ENCODE data around the gene NIPAL3. TPM values are rescaled to one million over a fixed set of nuclear protein-coding genes. Genes with fewer than 3 reads are reported as not detected.
A peak's percentile ranks its signal among the peaks of the same experiment; 100 is the strongest.

NIPAL3 gene
- total RNA-seq: 42.0 and 45.0 TPM in 2 replicates

DNA sequence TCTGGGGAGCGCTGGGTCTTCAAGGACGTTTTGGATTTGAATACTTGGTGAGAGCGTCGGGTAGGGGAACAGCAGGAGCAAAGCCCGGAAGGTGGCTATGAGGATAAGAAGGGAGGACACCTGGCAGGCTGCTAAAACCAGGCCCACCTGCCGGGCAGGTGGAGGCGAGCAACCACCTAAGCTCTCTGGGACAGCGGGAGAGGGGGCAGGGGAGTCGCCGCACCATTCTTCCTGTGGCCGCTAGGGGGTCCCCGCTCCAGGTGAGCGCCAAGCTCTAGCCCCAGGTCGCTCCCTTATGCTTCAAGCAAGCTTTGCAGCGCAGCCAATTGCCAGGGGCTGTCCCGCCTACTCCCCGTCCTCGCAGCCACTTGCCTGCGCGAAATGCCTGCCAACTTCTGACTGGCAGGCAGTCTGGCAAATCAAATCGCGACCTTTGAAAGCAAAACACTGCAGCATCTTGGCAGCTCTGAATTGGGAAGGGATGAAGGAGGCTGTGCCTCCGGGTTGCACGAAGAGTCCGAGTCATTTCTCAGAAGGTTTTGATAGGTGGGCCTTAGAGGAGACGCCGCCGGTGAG, at the start of gene NIPAL3:
TSS of gene NIPAL3 (plus strand) at position 469 of the 576 bp plus-strand sequence. CDS start 3,746 bp downstream, outside the sequence.
- H3K4me3 ChIP-seq (ENCODE audit: low read depth, low read length): peak within 1 kb of the TSS; percentile 57
- no peaks in the 10 kb centered on the region for H3K36me3 ChIP-seq (ENCODE audit: control insufficient read depth, insufficient read depth, low read length)
- TF ChIP-seq, protein P1, sequence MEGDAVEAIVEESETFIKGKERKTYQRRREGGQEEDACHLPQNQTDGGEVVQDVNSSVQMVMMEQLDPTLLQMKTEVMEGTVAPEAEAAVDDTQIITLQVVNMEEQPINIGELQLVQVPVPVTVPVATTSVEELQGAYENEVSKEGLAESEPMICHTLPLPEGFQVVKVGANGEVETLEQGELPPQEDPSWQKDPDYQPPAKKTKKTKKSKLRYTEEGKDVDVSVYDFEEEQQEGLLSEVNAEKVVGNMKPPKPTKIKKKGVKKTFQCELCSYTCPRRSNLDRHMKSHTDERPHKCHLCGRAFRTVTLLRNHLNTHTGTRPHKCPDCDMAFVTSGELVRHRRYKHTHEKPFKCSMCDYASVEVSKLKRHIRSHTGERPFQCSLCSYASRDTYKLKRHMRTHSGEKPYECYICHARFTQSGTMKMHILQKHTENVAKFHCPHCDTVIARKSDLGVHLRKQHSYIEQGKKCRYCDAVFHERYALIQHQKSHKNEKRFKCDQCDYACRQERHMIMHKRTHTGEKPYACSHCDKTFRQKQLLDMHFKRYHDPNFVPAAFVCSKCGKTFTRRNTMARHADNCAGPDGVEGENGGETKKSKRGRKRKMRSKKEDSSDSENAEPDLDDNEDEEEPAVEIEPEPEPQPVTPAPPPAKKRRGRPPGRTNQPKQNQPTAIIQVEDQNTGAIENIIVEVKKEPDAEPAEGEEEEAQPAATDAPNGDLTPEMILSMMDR (IDR thresholded peaks at IDR 0.05; ENCODE audit: insufficient read depth, low read length, poor library complexity, severe bottlenecking): peak; percentile 96
- peak; percentile 98 for DNase-seq (ENCODE audit: low read depth)
- no peaks in the 10 kb centered on the region for H3K27me3 ChIP-seq (ENCODE audit: control insufficient read depth, insufficient read depth, low read length)

DNA sequence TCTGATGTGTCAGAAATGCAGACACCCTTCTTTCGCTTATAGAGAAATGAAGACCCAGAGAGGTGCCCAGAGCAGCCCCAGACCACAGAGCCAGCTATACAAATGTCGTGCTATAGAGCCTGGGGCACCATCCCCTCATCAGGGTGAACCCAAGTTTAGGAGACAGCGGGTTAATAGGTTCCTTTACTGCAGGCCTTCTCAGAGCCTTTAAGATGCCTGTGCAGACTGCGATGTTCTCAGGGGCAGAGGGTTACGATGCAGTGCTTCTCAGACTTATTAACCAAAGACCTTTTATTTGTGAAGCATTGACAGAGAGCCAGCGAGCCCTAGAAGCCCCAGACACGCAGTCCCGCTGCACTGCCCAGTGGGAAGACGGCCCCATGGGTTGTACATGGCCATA, 48.9 kb upstream of the NIPAL3 start:
- H3K4me3 ChIP-seq (ENCODE audit: low read depth, low read length): no peak overlapping the region
- DNase-seq (ENCODE audit: low read depth): no peak
- H3K36me3 ChIP-seq (ENCODE audit: control insufficient read depth, insufficient read depth, low read length): no peaks in the 10 kb centered on the region
- TF ChIP-seq, protein P1 (IDR thresholded peaks at IDR 0.05; ENCODE audit: insufficient read depth, low read length, poor library complexity, severe bottlenecking): no peak
- no peaks in the 10 kb centered on the region for H3K27me3 ChIP-seq (ENCODE audit: control insufficient read depth, insufficient read depth, low read length)

DNA sequence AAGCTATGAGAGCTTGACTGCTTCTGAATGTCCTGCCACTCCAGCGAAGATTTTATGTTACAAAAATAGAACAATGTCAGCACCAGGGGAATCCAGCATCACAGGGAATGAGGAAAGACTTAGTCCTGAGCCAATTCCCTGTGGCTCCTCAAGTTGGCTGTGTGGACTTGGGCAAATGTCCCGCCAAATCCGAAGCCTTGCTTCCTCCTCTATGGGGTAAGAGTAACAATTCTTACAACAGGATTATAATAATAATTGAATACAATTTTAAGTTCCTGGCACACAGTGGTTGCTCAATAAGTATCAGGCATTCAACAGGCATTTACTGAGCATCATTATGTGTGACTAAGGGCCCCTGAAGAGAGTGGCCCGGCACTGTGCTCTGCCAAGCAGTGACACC, 46.4 kb upstream of the NIPAL3 start:
- Histone ChIP-seq H3K4me3 (ENCODE audit: low read depth, low read length) (no peak overlapping the region), H3K36me3 (ENCODE audit: control insufficient read depth, insufficient read depth, low read length) (no peaks in the 10 kb centered on the region), H3K27me3 (ENCODE audit: control insufficient read depth, insufficient read depth, low read length) (no peaks in the 10 kb centered on the region)
- TF ChIP-seq, protein P1 (IDR thresholded peaks at IDR 0.05; ENCODE audit: insufficient read depth, low read length, poor library complexity, severe bottlenecking): no peak
- no peak for DNase-seq (ENCODE audit: low read depth)

DNA sequence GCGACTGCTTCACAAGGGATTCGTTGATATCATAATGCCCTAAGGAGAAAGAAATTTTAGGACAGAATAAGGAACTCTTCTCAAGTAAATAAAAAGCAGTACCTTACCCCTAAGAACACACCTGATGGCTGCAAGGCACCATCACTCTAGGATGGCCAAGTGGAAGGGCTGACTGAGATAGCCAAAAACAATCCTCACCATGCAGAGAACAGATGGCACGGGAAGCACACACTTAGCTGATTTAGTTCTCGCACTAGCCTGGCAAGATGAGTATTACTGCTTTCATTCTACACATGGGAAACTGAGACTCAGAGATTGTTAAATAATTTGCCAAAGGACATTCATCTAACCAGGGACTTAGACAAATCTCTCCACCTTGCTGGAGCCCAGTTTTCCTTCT, 45.8 kb upstream of the NIPAL3 start:
- no peak for DNase-seq (ENCODE audit: low read depth)

DNA sequence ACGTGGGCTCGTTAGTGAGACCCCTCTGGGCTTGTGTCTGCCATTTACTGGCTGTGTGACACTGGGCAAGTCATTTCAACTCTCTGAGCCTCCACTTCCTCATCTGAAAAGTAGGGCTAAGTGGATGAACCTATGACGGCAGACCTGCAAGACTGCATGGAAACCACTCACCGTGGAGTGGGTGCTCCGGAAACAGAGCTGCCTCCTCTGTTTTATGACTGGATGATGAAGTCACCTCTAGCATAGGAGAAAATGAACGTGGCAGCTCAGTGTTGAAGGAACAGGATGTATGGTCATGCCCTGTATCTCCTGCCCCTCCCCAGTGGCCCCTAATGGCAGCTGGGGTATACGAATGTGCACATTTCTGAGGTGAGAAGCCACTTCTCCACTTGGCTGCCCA, 42.6 kb upstream of the NIPAL3 start:
- H3K36me3 ChIP-seq (ENCODE audit: control insufficient read depth, insufficient read depth, low read length): no peaks in the 10 kb centered on the region

More for the DNA sequence above, 45.8 kb upstream of the NIPAL3 start:
- TF ChIP-seq, protein P1 (IDR thresholded peaks at IDR 0.05; ENCODE audit: insufficient read depth, low read length, poor library complexity, severe bottlenecking): no peak
- Histone ChIP-seq H3K36me3 (ENCODE audit: control insufficient read depth, insufficient read depth, low read length) (no peaks in the 10 kb centered on the region), H3K4me3 (ENCODE audit: low read depth, low read length) (no peak overlapping the region), H3K27me3 (ENCODE audit: control insufficient read depth, insufficient read depth, low read length) (no peaks in the 10 kb centered on the region)

More for the DNA sequence above, 42.6 kb upstream of the NIPAL3 start:
- Histone ChIP-seq H3K27me3 (ENCODE audit: control insufficient read depth, insufficient read depth, low read length) (no peaks in the 10 kb centered on the region), H3K4me3 (ENCODE audit: low read depth, low read length) (no peak overlapping the region)
- TF ChIP-seq, protein P1 (IDR thresholded peaks at IDR 0.05; ENCODE audit: insufficient read depth, low read length, poor library complexity, severe bottlenecking): no peak
- no peak for DNase-seq (ENCODE audit: low read depth)
